Anterior cingulate cortex (tissue), 58 donors: ENCODE data around the gene CNGB1.
"Not testable (repeated sequence)": the region's sequence is repeated elsewhere in the genome, so short reads cannot be mapped to it uniquely, and the experiment has no call there.

Experiments
- DNase-seq, 58 donors: peaks; one replicate each; lab custom pipeline; 2025; lab: John Stamatoyannopoulos, UW

CNGB1 gene

GRCh38 chr16:57938936-57939871, 31.7 kb downstream of the CNGB1 start:
- DNase-seq, result peak in 33 of 58 donors; percentile 7 to 53 (median 20)

DNA sequence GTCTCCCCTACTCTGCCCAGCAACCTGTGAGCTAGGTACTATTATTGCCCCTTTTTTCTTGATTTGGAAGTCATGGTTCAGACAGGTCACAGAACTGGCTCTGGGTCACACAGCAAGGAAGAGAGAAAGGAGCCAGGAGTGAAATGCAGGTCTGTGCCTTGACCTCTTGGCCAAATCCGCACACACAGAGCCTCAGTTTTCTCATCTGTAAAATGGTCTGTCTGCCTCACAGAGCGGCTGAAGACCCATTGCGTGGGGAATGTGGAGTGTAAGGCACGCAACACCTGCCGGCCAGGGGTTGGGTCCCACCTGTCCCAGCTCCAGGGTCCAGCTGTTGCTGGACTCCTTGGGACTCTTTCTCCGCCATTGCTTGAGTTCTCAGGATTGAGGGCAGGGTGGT, 32.4 kb downstream of the CNGB1 start:
- DNase-seq, result no peak

DNA sequence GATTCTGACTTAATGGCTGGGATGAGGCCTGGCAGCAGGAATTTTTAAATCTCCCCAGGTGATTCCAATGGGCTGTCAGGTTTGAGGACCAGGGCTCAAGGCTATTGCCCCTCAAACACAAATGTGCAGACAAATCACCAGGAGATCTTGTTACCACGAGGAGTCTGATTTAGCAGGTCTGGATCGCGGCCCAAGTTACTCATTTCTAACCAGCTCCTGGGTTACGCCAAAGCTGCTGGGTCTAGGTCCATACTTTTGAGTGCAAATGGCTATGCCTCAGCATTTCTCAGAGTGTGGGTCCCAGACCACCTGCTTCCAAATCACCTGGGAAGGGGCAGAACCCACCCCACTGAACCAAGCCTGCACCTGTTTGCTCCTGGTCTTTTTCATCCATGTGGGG, 33.1 kb downstream of the CNGB1 start:
- no peak for DNase-seq

DNA sequence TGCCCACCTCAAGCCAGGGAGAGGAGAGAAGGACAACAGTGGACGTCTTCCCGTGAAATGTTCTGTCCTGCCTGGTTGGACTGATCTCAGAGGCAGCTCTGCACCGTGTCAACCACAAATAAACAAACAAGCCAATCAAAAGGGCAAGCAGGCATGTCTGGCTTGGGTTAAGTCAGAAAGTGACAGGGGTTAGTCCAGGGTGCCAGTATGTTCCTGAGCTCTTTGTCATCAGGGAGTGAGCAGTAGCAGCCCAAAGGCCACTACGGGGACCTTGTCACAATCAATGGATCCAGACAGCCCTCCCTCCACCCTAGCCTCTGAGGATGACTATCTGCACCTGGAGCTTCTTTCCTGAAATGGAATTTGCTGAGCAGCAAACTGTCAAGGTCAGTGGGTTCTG, 35.0 kb downstream of the CNGB1 start:
- no peak for DNase-seq

DNA sequence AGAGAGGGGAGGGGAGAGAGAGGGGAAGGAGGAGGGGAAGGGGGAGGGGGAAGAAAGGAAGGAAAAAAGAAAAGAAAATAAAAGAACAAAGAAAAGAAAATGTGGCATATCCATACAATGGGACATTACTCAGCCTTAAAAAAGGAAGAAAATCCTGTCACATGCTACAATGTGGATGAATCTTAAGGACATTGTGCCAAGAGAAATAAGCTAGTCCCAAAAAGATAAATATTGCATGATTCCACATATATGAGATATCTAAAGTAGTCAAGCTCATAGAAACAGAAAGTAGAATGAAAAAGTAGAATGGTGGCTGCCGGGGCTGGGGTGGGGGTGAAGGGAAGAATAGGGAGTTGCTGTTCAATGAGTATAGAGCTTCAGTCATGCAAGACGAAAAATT, 40.4 kb downstream of the CNGB1 start:
- no peak for DNase-seq

DNA sequence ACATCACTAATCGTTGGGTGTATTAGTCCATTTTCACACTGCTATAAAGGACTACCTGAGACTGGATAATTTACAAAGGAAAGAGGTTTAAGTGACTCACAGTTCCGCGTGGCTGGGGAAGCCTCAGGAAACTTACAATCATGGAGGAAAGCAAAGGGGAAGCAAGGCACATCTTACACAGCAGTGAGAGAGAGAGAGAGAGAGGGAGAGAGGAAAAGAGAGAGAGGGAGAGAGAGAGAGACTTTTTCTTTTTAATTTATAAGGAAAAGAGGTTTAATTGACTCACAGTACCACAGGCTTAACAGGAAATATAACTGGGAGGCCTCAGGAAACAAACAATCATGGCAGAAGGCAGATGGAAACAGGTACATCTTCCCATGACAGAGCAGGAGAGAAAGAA, 41.7 kb downstream of the CNGB1 start:
- no peak for DNase-seq

DNA sequence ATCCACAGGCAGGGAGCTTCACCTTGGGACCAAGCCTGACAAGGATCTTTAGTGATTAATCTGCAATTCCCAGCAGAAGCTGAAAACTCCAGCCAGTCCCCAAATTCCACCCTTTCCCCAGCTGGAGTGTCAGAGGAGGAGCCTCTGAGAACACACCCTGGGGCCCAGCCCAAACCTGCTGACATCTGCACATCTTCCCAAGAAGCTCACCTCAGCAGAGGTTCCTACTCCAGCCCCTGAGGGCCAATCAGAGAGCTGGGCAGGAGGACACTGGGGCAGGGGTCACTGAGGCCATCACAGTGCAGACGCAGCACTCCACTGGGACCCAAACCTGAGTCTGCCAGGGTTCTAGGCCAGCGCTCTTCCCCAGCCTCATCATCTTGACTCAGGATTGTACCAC, 44.9 kb downstream of the CNGB1 start:
- DNase-seq, result no peak

DNA sequence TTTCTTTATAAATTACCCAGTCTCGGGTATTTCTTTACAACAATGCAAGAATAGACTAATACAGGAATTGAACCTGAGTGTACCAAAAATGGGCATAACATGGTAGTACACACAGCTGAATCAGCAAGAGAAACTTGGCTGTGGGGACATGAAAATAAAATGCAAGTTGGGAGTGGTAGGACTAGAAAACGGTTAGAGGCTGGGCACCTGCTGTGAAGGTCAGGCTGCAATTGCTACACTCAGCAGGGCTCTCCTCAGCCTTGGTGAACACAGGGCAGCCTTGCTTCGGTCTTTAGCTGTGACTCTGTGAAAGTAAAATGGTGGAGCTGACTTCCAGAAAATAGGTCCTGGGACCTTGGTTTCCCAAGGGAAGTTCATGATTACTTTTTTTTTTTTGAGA, 45.6 kb downstream of the CNGB1 start:
- DNase-seq, result no peak

DNA sequence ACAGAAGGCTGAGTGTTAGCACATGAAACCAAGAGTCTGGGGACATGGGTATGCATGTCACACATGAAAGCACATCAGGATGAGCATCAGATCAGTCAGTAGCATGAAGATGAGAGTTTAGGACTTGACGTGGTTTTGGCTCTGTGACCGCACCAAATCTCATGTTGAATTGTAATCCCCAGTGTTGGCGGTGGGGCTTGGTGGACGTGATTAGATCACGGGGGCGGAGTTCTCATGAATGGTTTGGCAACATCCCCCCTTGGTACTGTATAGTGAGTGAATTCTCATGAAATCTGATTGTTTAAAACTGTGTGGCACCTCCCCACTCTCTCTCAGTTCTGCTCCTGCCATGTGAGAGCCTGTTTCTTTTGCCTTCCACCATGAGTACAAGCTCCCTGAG, 46.4 kb downstream of the CNGB1 start:
- DNase-seq, result no peak

- no peak for DNase-seq
These were observed 47.1 kb downstream of the CNGB1 start for GRCh38 chr16:57923841-57924240.

DNA sequence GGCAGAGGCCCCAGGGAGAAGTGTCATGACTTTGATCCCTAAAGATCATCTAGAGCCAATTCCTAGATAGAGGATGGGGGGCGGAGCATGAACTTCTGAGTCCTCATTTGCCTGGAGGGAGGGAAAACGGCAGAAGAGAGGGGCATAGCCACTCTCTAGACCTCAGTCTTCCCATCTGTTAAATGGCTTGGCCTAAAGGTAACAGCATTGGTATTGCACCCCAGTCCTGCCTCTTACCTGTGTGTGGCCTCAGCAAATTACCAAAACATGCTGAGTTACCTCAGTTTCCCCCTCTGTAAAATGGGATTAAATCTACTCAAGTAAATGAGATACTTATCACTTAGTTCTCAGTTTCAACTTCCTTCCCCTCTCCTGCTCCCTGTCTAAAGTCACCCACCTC, 47.5 kb downstream of the CNGB1 start:
- DNase-seq, result no peak

DNA sequence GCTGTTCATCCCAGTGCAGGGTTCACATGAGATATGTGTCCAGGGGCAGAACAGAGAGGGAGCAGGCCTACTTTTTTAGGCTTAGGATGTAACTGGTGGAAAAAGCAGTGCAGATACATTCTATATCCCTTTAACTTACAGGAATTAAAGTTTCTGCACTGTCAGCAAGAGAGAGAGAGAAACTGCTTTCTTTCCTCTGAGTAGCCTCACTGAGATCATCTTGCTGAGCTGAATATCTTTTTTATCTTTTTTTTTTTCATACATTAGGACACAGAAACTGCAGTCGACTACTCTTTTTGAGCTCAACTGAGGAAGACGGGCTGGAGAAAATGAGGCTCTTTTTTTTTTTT, 50.1 kb downstream of the CNGB1 start:
- DNase-seq, result no peak

- no peak for DNase-seq
These were observed 50.6 kb downstream of the CNGB1 start for GRCh38 chr16:57920215-57920879.

DNA sequence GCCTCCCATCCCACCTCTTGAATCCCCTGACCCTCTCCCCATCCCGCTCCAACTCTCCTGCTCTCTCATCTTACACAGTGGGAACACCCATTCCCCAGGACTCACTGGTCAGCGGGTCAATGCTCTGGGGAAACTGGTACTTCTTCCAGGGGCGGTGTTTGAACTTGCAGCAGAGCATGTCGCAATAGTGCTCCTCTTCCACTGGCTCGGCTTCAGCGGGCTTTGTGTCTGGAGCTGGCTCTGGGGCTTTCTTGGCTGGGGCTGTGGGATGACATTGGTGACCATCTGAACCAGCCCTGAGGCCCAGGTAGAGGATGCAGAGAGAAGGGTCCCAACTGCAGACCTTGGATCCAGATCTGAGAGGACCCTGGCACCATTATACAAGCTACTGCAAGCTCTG, 51.9 kb downstream of the CNGB1 start:
- DNase-seq, result no peak

- no peak for DNase-seq
These were observed 52.5 kb downstream of the CNGB1 start for GRCh38 chr16:57918444-57918843.

- not testable (repeated sequence) for DNase-seq
These were observed 53.0 kb downstream of the CNGB1 start for GRCh38 chr16:57917929-57918328.

DNA sequence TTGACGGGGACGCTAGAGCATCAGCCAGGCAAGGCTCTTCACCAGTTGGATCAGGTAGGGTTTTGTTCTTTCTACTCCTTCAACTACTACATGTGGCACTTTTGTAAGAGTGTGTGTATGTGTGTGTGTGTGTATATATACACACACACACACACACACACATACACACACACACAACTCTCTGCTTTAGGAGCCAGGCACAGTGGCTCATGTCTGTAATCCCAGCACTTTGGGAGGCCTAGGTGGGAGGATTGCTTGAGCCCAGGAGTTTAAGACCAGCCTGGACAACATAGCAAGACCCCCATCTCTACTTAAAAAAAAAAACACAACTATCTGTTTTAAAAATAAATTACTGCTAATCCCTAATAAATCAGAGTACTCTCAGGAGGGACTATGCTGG, 53.4 kb downstream of the CNGB1 start:
- DNase-seq, result not testable (repeated sequence)

GRCh38 chr16:57916735-57917438, 54.0 kb downstream of the CNGB1 start:
- no peak for DNase-seq

DNA sequence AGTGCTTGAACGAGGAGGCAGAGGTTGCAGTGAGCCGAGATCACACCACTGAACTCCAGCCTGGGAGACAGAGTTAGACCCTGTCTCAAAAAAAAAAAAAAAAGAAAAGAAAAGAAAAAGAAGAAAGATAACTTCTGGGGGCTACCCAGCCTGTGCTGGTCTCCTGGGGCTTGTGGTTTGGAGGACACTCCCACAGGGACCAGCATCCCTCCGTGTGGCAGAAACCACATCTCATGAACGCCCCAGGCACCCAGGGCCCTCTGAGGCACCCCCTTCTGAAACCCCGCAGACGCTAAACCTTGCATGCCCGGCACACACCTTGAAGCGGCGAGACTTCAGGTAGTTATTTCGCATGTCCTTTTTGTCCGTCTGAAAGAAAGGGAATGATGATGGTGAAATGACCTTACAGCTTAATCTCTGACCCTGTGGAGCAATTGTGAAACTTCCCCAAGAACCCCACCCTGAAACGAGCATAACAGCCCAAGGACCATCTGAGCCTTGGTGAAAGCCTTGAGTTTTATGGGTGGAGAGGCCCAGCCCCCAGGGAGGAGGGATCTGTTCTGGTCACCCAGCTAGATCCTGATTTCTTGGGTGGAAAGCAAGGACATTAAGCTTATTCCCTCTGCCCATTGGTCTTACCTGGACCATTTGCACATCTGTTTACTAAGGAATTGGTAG, 55.0 kb downstream of the CNGB1 start:
- no peak for DNase-seq

DNA sequence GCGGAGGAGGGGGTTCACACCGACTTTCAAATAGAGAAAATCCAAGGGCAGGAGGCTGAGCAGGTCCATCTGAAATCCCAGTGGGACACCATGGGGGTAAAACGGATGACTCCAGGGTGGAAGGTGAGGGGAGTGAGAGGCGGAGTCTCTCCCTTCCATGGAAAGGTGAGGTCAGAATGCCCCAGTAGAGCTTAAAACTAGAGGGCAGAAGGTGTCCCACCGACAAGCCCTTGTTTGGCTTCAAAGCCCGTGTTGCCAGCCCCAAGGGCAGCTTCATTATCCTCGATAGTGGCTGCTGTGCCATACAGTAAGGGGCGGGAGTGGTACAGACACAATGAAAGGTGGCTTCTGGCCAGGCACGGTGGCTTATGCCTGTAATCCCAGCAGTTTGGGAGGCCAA, 55.7 kb downstream of the CNGB1 start:
- no peak for DNase-seq
